LNCAP (cell line): Measurements from ENCODE around the gene XRN1.

Experiments used
- TF ChIP-seq, protein P1 (sequence below): fragments of 450-650 bp; IDR thresholded peaks from 2 replicates; pipeline ENCODE4 v1.5.1; 2017; ENCODE audit warnings: mild to moderate bottlenecking

Gene XRN1

GRCh38 chr3:142319912-142320311 is 127.9 kb downstream of the XRN1 start:
- TF ChIP-seq, protein P1, sequence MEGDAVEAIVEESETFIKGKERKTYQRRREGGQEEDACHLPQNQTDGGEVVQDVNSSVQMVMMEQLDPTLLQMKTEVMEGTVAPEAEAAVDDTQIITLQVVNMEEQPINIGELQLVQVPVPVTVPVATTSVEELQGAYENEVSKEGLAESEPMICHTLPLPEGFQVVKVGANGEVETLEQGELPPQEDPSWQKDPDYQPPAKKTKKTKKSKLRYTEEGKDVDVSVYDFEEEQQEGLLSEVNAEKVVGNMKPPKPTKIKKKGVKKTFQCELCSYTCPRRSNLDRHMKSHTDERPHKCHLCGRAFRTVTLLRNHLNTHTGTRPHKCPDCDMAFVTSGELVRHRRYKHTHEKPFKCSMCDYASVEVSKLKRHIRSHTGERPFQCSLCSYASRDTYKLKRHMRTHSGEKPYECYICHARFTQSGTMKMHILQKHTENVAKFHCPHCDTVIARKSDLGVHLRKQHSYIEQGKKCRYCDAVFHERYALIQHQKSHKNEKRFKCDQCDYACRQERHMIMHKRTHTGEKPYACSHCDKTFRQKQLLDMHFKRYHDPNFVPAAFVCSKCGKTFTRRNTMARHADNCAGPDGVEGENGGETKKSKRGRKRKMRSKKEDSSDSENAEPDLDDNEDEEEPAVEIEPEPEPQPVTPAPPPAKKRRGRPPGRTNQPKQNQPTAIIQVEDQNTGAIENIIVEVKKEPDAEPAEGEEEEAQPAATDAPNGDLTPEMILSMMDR = no peak

GRCh38 chr3:142319094-142319493 is 128.7 kb downstream of the XRN1 start:
- TF ChIP-seq, protein P1 = no peak

GRCh38 chr3:142318331-142318730 is 129.5 kb downstream of the XRN1 start:
- TF ChIP-seq, protein P1 = no peak

GRCh38 chr3:142315083-142315482 is 132.8 kb downstream of the XRN1 start:
- TF ChIP-seq, protein P1 = no peak

- TF ChIP-seq, protein P1 = no peak
Observed at GRCh38 chr3:142310439-142310838, 137.4 kb downstream of the XRN1 start.

- TF ChIP-seq, protein P1 = no peak
Observed at GRCh38 chr3:142298626-142299025, 149.2 kb downstream of the XRN1 start.

DNA sequence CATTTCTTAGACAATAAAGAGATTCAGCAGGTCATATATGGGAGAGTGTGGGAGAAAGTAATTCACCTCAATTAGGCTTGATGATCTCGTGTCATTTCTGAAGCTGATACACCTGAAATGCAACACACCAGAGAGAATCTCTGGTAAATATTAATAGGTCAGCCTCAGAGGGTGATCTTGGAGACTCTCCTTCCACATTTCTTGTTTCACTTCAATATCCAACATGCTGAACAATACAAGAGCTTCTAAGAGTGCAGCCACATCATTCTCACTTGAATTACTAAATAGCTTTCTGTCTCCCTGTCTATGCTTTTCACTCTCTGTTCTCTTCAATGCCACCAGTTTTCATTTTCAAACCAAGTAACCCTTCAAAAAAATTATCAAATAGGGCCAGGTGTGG is 151.3 kb downstream of the XRN1 start:
- TF ChIP-seq, protein P1 = no peak
